Hepatocyte (in vitro differentiated cells): ENCODE results near the gene LRCOL1.

Experiments
- EZH2 ChIP-seq: fragments of 200-600 bp; sonication (generic); IDR thresholded peaks from 2 replicates; pipeline ENCODE4 v1.6.1; 2016; ENCODE audit warnings: antibody characterized with exemption, mild to moderate bottlenecking, borderline replicate concordance
- TF ChIP-seq, protein P1 (sequence below): fragments of 200-600 bp; sonication (generic); IDR thresholded peaks from 2 replicates; pipeline ENCODE4 v1.5.1; 2016; ENCODE audit warnings: antibody characterized with exemption, mild to moderate bottlenecking; ENCODE audit not compliant: poor library complexity

- TF ChIP-seq, protein P1, sequence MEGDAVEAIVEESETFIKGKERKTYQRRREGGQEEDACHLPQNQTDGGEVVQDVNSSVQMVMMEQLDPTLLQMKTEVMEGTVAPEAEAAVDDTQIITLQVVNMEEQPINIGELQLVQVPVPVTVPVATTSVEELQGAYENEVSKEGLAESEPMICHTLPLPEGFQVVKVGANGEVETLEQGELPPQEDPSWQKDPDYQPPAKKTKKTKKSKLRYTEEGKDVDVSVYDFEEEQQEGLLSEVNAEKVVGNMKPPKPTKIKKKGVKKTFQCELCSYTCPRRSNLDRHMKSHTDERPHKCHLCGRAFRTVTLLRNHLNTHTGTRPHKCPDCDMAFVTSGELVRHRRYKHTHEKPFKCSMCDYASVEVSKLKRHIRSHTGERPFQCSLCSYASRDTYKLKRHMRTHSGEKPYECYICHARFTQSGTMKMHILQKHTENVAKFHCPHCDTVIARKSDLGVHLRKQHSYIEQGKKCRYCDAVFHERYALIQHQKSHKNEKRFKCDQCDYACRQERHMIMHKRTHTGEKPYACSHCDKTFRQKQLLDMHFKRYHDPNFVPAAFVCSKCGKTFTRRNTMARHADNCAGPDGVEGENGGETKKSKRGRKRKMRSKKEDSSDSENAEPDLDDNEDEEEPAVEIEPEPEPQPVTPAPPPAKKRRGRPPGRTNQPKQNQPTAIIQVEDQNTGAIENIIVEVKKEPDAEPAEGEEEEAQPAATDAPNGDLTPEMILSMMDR, result no peak
- no peak for TF ChIP-seq EZH2
Measured at GRCh38 chr12:132624910-132625630, 14.7 kb upstream of the LRCOL1 start.
